ENCODE data around the gene FAM228A. TPM values are rescaled to one million over a fixed set of nuclear protein-coding genes. Genes with fewer than 3 reads are reported as not detected.
"Not testable (repeated sequence)": the region's sequence is repeated elsewhere in the genome, so short reads cannot be mapped to it uniquely, and the experiment has no call there.

The FAM228A gene
- total RNA-seq, 1 donor from 2014 or later = 0.69 TPM

- DNase-seq = no peak
Observed at GRCh38 chr2:24191156-24191555, 16.3 kb downstream of the FAM228A start.

GRCh38 chr2:24191848-24192247 is 17.0 kb downstream of the FAM228A start:
- DNase-seq = no peak

GRCh38 chr2:24197213-24197612 is 22.4 kb downstream of the FAM228A start:
- DNase-seq = not testable (repeated sequence)

- no peak for DNase-seq
Observed at GRCh38 chr2:24199968-24200590, 25.2 kb downstream of the FAM228A start.

- DNase-seq = no peak
Observed at GRCh38 chr2:24200799-24201198, 25.9 kb downstream of the FAM228A start.

- no peak for DNase-seq
Observed at GRCh38 chr2:24203029-24203786, 28.4 kb downstream of the FAM228A start.

- DNase-seq = no peak
Observed at GRCh38 chr2:24203787-24204150, 28.9 kb downstream of the FAM228A start.

GRCh38 chr2:24204505-24204904 is 29.7 kb downstream of the FAM228A start:
- DNase-seq = no peak

- no peak for DNase-seq
Observed at GRCh38 chr2:24205131-24205530, 30.3 kb downstream of the FAM228A start.

- no peak for DNase-seq
Observed at GRCh38 chr2:24206242-24206641, 31.4 kb downstream of the FAM228A start.

- DNase-seq = no peak
Observed at GRCh38 chr2:24206714-24207113, 31.9 kb downstream of the FAM228A start.

GRCh38 chr2:24207359-24207758 is 32.5 kb downstream of the FAM228A start:
- DNase-seq = no peak

GRCh38 chr2:24208490-24208889 is 33.6 kb downstream of the FAM228A start:
- DNase-seq = no peak

GRCh38 chr2:24209389-24210105 is 34.7 kb downstream of the FAM228A start:
- no peak for DNase-seq

GRCh38 chr2:24210106-24210455 is 35.2 kb downstream of the FAM228A start:
- no peak for DNase-seq

- no peak for DNase-seq
Observed at GRCh38 chr2:24210723-24211122, 35.9 kb downstream of the FAM228A start.

GRCh38 chr2:24211408-24211807 is 36.6 kb downstream of the FAM228A start:
- no peak for DNase-seq

- DNase-seq = no peak
Observed at GRCh38 chr2:24214880-24215279, 40.0 kb downstream of the FAM228A start.

GRCh38 chr2:24220554-24221291 is 45.9 kb downstream of the FAM228A start:
- no peak for DNase-seq

- no peak for DNase-seq
Observed at GRCh38 chr2:24221343-24222050, 46.6 kb downstream of the FAM228A start.

- no peak for DNase-seq
Observed at GRCh38 chr2:24222946-24223345, 48.1 kb downstream of the FAM228A start.
